Urinary bladder (tissue), 4 donors: ENCODE data around the gene GALNT17. TPM values are rescaled to one million over a fixed set of nuclear protein-coding genes. Genes with fewer than 3 reads are reported as not detected.

ENCODE experiments used
- DNase-seq: peaks from one replicate; pipeline ENCODE4 v3.0.0-alpha.2; 2015; ENCODE audit errors: extremely low spot score
- H3K27ac ChIP-seq: one replicate; pipeline ENCODE4 v1.5.1; 2013; ENCODE audit warnings: low read depth, mild to moderate bottlenecking, moderate library complexity
- H3K36me3 ChIP-seq: one replicate; pipeline ENCODE4 v1.6.1; 2013; ENCODE audit warnings: mild to moderate bottlenecking, moderate library complexity; ENCODE audit not compliant: insufficient read depth
- H3K4me1 ChIP-seq: one replicate; pipeline ENCODE4 v1.6.1; 2013; ENCODE audit warnings: mild to moderate bottlenecking, moderate library complexity; ENCODE audit not compliant: insufficient read depth
- H3K4me3 ChIP-seq: one replicate; pipeline ENCODE4 v1.5.1; 2013; ENCODE audit warnings: low read depth, low read length
- WGBS: extraction: QIAGEN DNeasy Blood & Tissue Kit; methylation state at CpG from one replicate; pipeline ENCODE4 v1.1.7; 2013; 5-methylcytosine and 5-hydroxymethylcytosine counted together
- polyA plus RNA-seq: library from polyadenylated mRNA; stranded (reverse); fragments of 200-250 nt; gene quantifications from one replicate; pipeline ENCODE4 v1.2.3, GENCODE V29; 2013
- total RNA-seq: library from RNA; depleted of rRNA; stranded (reverse); fragments of >200 nt; gene quantifications from one replicate; pipeline ENCODE4 v1.2.3, GENCODE V29; 2014
- donor health status: healthy with polysubstance abuse.
- donor health status: healthy.

The GALNT17 gene
- total and polyA plus RNA-seq, 2 donors = 27.0 to 45.8 TPM

DNA sequence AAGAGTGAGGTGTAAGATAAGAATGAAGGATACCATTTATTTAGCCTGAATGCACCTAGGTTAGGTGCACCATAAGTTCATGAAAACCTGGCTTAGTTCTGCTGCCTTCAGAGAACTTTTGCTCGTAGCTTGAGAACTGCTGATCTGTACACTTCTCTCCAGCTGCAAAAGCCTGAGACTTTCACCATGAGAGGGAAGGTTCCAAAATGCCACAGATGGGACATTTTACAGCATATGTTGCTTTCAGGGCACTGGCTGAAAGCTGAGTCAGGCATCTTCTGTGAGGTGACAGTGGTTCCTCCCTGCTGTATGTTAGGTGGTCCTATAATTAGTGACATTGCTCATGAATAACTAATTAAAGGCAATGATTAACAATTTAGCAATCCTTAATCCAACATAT lies 298.3 kb downstream of the GALNT17 start:
- no peaks in the 10 kb centered on the region for H3K36me3 ChIP-seq
- no peak overlapping the region for H3K4me3 ChIP-seq
- H3K4me1 ChIP-seq = no peaks in the 10 kb centered on the region
- DNase-seq = no peak
- WGBS = 74% methylated on average over 1 of the region's 1 CpG
- no peak overlapping the region for H3K27ac ChIP-seq

DNA sequence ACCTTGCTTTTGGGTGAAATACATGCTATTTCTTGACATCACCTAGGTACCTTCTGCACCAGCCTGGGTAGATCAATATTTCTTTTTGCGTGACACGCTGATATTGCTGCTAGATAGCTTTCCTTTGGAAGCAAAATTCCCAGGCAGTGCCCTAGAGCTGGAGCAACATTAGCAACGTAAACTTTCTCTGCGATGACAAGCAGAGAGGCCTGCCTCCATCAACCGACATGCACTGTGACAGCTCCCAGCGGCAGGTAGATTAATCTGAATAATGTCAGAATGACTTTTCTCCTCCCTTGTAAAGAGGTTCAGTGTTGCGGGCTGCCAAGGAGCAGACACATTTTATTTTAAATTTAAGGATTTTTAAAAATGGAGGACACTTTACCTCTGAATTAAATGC lies 307.4 kb downstream of the GALNT17 start:
- no peak for DNase-seq
- no peak overlapping the region for H3K27ac ChIP-seq
- WGBS = 83% methylated on average over 7 of the region's 7 CpGs
- no peak overlapping the region for H3K4me3 ChIP-seq
- H3K36me3 ChIP-seq = no peaks in the 10 kb centered on the region
- H3K4me1 ChIP-seq = no peaks in the 10 kb centered on the region

DNA sequence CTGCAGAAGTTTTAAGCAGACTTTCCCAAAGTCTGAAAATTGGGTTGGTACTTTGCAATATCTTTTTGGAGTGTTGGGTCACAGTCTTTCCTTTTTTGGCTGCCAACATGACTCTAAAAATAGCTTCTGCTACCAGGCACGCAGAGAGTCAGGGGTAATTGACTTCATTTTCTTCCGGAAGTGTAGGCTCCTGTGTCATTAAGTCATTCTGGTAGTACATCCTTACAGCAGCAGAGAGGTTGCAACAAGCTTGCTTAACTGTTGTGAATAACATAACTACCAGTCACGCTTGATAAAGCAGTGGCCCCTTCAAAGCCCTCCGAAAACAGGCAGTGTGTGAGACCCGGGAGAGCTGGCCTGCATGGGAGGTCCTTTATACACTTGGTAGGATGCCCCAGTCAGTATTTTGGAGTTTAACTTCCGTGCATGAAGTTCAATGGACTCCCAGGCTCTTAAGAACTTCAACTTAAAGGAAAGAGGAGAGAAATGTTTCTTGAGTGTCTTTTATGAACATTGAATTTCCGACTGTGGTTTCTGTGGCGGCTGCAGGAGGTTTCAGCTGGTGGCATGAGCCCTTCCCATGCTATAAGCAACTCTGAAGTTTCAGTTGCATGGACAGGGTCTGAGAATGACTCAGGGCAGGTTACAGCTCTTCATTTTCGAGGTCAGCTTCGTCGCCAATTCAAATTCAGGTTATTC lies 310.7 kb downstream of the GALNT17 start:
- Histone ChIP-seq H3K36me3 (no peaks in the 10 kb centered on the region), H3K27ac (no peak overlapping the region), H3K4me1 (no peaks in the 10 kb centered on the region), H3K4me3 (no peak overlapping the region)
- WGBS = 60% methylated on average over 11 of the region's 11 CpGs
- DNase-seq = no peak

DNA sequence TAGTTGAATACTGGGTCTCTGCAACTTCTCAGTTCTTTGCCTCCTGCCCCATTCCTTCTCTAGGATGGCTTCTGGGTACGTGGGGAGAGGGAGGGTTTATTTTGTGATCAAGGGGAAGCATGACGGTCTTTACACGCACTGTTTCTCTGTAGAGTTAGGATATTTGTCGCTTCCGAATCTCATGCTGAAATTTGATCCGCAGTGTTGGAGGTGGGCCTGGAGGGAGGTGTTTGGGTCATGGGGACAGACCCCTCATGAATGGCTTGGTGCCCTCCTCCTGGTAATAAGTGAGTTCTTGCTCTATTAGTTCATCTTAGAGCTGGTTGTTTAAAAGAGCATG lies 311.2 kb downstream of the GALNT17 start:
- no peaks in the 10 kb centered on the region for H3K36me3 ChIP-seq
- H3K4me3 ChIP-seq = no peak overlapping the region
- no peaks in the 10 kb centered on the region for H3K4me1 ChIP-seq
- no peak overlapping the region for H3K27ac ChIP-seq
- WGBS = 65% methylated on average over 6 of the region's 6 CpGs
- no peak for DNase-seq

DNA sequence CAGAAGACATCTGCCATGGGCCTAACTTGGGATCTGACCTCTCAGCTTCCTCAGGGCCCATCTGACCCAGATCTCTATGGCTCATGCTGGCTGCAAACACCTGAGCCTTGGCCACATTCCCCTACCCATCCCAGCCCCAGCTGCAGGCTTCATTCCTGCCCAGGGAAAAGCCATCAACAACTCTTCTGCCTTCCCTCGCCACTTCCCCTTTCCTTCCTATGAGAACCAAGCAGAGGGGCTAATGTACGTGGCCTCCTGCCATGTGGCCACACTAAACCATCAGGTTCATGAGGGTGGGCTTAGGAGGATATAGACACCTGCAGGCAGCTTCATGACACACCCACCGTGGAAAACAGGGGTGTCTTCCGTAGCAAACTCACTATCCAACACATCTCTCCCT lies 312.2 kb downstream of the GALNT17 start:
- H3K27ac ChIP-seq = no peak overlapping the region
- no peak for DNase-seq
- H3K4me1 ChIP-seq = no peaks in the 10 kb centered on the region
- H3K4me3 ChIP-seq = no peak overlapping the region
- no peaks in the 10 kb centered on the region for H3K36me3 ChIP-seq
- WGBS = 89% methylated on average over 4 of the region's 4 CpGs

DNA sequence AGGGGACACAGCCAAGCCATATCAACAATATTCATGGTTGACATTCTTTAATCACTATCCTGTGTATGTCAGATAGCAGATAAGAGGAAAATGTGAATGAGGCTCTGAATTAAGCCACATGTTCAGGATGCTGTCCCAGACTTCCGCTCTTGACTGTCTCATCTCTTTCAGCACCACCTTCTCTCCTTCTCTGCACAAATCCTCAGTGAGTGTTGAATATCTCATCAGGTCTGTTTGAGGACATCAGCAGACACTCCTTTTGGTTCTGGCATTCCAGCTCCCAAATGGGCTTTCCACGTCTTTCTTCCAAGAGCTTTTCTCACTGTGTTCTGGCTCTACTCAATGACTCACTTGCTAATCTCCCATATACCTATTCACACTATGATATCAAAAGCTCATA lies 321.7 kb downstream of the GALNT17 start:
- Histone ChIP-seq H3K27ac (no peak overlapping the region), H3K4me1 (no peaks in the 10 kb centered on the region), H3K4me3 (no peak overlapping the region), H3K36me3 (no peaks in the 10 kb centered on the region)
- WGBS = 61% methylated on average over 2 of the region's 2 CpGs
- DNase-seq = no peak

DNA sequence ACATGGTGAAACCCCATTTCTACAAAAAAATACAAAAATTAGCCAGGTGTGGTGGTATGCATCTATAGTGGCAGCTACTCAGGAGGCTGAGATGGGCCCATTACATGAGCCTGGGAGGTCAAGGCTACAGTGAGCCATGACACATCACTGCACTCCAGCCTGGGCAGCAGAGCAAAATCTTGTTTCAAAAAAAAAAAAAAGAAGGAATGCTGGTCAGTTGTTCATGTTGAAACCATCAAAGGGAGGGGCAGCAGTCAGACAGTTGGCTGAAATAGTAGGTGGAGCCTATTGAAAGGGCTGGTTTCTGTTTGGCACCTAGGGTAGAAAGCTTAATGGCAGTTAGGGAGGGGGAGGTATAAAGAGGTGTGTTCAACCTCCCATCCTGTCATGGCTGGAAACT lies 323.0 kb downstream of the GALNT17 start:
- DNase-seq = no peak
- no peak overlapping the region for H3K27ac ChIP-seq
- H3K4me3 ChIP-seq = no peak overlapping the region
- no peaks in the 10 kb centered on the region for H3K4me1 ChIP-seq
- H3K36me3 ChIP-seq = no peaks in the 10 kb centered on the region

DNA sequence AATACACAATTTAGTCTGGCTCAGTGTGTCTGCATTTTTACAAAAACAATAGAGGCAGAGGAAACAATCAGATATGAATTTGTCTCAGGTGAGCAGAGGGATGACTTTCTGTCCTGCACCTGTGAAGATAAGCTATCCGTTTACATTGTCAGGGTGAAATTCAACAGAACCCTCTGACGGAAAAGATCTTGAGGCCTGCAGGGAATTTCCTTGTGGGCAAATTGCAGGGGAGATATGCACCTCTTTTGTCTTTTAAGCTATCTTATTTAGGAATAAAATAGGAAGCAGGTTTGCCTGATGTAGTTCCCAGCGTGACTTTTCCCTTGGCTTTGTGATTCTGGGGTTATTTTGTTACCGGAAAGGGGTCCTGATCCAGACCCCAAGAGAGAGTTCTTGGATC lies 325.1 kb downstream of the GALNT17 start:
- Histone ChIP-seq H3K4me1 (no peaks in the 10 kb centered on the region), H3K4me3 (no peak overlapping the region), H3K27ac (no peak overlapping the region), H3K36me3 (no peaks in the 10 kb centered on the region)
- no peak for DNase-seq
- 61% methylated on average over 4 of the region's 4 CpGs for WGBS

DNA sequence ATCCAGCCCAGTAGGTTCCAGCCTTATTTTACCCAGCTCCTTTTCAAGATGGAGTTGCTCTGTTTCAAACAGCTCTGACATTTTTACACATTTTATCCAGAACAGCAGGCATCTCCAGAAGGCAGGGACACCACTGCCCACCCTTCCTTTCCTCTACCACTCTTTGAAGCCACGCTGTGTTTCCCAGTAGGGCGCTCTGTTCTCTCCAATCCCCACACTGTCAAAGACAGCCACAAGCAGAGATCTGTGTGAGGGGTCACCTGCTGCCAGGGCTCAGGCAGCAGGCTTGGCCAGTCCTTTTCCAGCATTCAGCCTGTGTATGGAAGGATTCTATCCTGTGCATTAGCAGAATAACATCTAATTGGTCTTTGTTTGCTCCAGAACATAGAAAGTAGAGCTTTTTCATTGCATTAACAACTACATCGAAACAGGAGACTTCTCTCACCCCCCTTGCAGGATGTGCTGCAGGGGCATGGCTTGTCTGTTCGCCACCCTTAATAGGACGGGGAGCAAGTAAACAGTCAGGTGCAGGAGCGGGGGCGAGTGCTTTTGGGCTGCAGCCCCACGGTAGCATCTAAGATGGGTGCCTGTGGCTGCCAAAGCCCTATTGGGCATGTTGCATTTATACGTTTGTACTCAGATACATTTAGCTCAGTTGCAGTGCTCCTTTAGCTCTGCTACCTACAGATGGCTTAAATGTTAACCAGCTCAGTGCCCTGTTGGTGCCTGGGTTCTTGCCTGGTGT lies 326.1 kb downstream of the GALNT17 start:
- no peak overlapping the region for H3K4me3 ChIP-seq
- no peak for DNase-seq
- no peaks in the 10 kb centered on the region for H3K36me3 ChIP-seq
- H3K27ac ChIP-seq = no peak overlapping the region
- H3K4me1 ChIP-seq = no peaks in the 10 kb centered on the region
- 34% methylated on average over 9 of the region's 9 CpGs for WGBS

DNA sequence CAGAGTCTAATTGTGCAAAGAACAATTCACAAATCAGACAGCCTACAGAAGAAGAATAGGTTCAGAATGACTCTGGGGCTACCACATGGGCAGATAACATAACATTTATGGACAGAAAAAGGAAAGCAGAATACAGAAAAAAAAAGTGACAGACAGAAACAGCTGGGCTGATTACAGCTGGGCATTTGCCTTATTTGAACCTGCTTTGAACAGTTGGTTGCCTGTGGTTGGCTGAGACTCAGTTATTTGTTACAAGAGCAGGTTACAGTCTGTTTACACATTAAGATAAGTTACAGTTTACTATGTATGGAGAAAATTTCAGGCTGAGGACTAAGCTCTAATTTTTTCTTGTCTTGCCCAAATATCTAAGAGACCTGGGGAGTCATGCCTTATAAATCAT lies 327.2 kb downstream of the GALNT17 start:
- no peak overlapping the region for H3K27ac ChIP-seq
- H3K4me1 ChIP-seq = no peaks in the 10 kb centered on the region
- no peaks in the 10 kb centered on the region for H3K36me3 ChIP-seq
- no peak for DNase-seq
- H3K4me3 ChIP-seq = no peak overlapping the region

DNA sequence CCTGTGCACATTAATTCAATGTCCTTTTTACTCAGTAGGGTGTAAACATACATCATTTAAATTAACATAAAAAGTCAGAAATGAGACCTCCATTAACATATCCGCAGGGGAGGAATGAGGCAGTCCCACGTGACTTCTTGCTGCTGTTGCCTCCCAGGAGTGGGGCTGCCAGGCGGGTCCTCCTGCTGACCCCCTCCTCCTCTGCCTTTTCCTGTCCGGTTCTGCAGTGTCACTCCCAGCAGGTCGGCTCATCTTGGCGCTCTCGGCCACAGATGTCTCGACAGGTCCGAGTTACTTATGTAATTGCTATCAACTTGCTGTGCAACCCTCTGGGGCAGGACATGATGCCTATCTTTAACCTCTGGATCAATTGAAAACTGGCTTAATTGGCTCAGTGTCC lies 329.6 kb downstream of the GALNT17 start:
- Histone ChIP-seq H3K4me3 (no peak overlapping the region), H3K36me3 (no peaks in the 10 kb centered on the region), H3K4me1 (no peaks in the 10 kb centered on the region), H3K27ac (no peak overlapping the region)
- WGBS = 81% methylated on average over 9 of the region's 9 CpGs
- no peak for DNase-seq

DNA sequence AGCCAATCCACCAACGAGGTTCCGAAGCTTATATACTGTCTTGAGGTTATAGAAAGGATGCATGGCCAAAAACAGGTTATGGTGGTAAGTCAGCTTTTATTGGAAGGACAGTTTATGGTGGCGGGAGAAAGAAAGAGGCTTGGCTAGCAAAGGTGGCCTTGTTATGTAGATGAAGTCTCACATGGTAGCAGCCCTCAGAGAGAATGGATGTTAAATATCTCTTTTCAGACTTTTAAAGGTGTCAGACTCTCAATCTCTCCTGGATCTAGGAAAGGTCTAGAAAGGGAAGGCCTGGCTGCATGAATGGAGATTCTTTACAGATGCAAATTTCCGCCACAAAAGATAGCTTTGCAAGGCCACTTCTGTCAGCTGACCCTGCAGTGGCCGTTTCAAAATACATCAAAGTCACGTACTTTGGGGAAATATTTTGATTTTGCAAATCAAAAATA lies 333.8 kb downstream of the GALNT17 start:
- no peak overlapping the region for H3K27ac ChIP-seq
- no peak overlapping the region for H3K4me3 ChIP-seq
- WGBS = 69% methylated on average over 6 of the region's 6 CpGs
- DNase-seq = no peak
- H3K4me1 ChIP-seq = no peaks in the 10 kb centered on the region
- no peaks in the 10 kb centered on the region for H3K36me3 ChIP-seq

DNA sequence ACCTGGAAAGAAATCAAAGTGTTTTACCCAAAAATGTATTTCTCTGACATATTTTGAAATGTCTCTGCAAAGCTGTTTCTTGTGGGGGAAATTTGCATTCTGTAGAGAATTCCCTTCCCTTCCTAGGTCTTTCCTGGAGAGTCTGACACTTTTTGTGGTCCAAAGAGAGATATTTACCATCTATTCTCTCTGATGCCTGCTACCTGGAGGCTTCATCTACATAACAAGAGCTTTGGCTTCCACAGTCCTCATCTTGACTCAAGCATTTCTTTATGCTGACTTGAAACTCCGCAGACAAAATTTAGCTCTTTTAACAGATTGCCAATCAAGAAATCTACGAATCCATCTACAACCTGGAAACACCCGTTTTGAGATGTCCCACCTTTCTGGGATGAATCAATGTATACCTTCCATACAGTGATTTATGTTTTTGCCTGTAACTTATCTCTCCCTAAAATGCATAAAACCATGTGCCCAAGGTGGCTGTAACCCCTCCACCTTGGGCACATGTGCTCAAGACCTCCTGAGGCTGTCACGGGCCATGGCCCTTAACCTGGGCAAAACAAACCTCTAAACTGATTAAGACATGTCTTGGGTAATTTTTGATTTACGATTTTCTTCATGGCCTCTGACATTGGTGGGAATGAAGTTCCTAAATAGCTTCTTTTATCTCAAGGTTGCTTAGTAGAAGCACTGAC lies 334.7 kb downstream of the GALNT17 start:
- DNase-seq = no peak
- no peaks in the 10 kb centered on the region for H3K36me3 ChIP-seq
- WGBS = 73% methylated on average over 5 of the region's 5 CpGs
- no peaks in the 10 kb centered on the region for H3K4me1 ChIP-seq
- H3K27ac ChIP-seq = no peak overlapping the region
- H3K4me3 ChIP-seq = no peak overlapping the region

DNA sequence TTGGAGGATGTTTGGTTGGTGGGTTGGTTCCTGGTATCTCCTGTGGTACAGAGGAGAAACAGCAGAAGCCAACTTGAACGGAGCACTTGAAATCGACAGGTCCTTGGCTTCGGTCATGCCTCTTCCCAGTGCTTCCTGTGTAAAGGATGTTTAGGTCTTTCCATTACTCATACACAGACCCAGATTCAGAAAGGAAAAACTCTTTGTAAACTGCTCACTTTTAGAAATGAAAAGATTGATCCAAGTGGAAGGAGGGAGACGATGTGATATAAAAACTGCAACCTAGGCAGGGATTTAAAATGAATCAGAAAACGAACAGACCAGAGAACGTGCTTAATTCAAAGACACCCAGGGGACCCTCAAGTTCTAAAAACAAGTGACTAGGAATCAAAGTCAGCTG lies 338.4 kb downstream of the GALNT17 start:
- H3K36me3 ChIP-seq = no peaks in the 10 kb centered on the region
- no peak overlapping the region for H3K27ac ChIP-seq
- H3K4me3 ChIP-seq = no peak overlapping the region
- DNase-seq = no peak
- H3K4me1 ChIP-seq = no peaks in the 10 kb centered on the region
- 63% methylated on average over 6 of the region's 6 CpGs for WGBS
